HG02763 (cell line): ENCODE results near the gene OR2M5.

Experiments
- ATAC-seq: cut with Tn5 transposase; IDR thresholded peaks from one replicate; pipeline ENCODE4 v1.9.1; 2021; ENCODE audit warnings: mild to moderate bottlenecking, moderate library complexity; ENCODE audit not compliant: unreplicated experiment

Gene OR2M5

DNA sequence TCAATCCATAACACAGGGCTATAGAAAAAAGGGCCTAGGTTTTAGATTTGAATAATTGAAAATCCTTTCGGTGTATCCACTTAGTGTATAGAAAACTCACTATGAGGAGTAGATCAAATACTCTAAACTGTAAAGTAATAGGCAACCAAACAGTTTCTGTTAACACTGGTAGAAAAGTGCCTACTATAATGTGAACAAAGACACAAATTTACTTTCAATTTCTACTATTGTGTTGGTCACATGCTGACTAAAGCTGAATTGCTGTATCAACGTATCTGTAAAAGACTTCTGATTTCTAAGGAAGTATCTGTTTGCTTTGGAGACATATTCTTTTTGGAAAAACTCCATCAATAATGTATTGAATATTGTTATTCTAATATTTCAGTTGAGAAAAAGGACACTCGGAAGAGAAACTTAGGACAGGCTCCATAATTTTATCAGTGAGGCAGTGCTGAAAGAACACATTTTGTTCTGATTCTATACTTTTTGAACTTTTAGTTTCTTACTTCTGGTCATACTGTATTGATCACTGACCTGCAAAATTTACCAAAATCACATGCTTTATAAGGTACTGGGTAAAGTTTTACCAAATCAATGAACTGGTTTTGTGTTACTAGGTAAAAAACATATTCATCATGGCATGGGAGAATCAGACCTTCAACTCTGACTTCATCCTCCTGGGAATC is at the start of gene OR2M5:
Gene OR2M5 (plus strand): TSS at position 636 of the 686 bp plus-strand sequence. CDS start 0 bp downstream, at position 636.
- no peak for ATAC-seq

GRCh38 chr1:248098529-248098928 is 46.4 kb upstream of the OR2M5 start:
- no peak for ATAC-seq

- ATAC-seq: no peak
These were observed 42.1 kb upstream of the OR2M5 start for GRCh38 chr1:248102847-248103246.

DNA sequence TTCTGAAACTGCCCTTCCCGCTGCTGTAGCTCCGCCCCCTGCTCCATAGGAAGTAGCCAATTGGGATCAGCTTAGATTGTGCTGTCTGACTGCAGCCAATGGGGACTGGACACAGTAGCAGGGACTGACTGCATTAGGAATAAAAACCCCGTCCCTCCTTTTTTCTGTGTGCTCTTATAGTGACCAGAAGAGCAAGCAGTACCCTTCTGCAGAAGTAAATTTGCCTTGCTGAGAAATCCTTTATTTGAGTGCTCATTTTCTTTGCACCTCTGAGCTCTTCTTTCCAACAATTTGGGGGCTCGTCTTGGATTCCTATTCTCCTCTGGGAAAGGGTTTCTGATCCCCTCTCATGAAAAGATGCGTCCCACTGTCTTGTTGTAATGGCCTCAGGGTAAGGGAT is 33.8 kb upstream of the OR2M5 start:
- ATAC-seq: no peak

- no peak for ATAC-seq
These were observed 30.1 kb upstream of the OR2M5 start for GRCh38 chr1:248114890-248115289.

DNA sequence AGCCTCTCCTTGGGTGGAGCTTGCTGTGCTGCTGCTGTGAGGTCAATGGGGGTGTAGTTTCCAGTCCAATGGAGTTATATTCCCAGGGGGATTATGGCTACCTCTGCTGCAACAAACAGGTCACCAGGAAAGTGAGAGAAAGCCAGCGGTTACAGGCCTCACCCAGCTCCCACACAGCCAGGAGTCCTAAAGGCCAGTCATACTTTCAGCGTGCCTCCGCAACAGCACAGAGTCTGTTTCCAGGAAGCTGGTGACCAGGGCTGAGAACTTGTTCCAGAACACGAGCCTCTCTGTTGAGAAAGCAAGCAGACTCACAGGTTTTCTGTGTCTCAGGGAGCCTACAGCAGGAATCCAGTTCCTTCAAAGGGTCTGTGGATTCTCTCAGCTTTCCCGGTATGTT is 17.3 kb upstream of the OR2M5 start:
- ATAC-seq: no peak

DNA sequence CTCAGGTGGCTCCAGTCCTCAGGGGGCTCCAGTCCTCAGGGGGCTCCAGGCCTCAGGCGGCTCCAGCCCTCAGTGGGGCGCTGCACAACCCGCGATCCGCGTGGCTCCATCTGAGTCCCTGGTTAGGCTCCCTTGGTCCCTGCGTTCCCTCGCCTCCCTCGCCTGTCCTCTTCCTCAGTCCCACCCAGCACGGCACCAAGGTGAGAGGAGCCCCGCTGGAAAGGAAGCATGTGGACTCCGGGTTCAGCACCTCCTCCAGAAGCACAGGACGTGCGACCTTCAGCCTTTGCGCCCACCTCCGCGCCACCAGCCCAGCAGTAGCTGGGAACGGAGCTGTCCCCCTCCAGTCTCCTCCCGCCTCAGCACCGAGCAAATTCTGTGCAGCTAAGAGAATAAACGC is 8.1 kb upstream of the OR2M5 start:
- no peak for ATAC-seq

GRCh38 chr1:248140846-248141245 is 4.1 kb upstream of the OR2M5 start:
- no peak for ATAC-seq

GRCh38 chr1:248143311-248143710 is 1.6 kb upstream of the OR2M5 start:
- ATAC-seq: no peak

DNA sequence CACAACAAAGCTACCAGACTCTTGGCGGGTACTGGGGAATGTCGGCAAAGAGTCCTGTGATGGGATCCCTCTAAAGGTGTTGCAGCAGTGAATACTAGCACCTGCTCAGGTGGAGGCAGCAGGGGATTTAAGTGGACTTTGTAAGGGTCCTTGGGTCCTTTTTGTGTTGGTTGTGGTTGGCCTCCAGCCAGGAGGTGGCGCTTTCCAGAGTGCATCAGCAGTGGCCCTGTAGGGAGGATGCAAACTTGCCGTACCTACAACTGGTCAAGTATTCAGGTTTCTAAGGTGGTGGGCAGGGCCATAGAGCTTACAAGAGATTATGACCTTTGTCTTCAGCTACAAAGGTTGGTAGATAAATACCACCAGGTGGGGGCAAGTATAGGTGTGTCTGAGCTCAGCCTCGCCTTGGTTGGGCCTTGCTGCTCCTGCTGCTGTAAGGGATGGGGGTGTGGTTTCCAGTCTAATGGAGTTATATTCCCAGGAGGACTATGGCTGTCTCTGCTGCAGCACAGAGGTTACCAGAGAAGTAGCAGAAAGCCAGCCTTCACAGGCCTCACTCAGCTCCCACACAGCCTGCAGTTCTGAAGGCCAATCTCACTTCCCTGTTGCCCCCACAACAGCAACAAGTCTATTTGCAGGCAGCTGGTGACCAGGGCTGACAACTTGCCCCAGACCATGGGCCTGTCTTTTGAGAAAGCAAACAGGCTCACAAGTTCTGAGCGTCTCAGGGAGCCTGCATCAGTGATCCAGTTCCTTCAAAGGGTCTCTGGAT is 7.3 kb downstream of the OR2M5 start:
- no peak for ATAC-seq

DNA sequence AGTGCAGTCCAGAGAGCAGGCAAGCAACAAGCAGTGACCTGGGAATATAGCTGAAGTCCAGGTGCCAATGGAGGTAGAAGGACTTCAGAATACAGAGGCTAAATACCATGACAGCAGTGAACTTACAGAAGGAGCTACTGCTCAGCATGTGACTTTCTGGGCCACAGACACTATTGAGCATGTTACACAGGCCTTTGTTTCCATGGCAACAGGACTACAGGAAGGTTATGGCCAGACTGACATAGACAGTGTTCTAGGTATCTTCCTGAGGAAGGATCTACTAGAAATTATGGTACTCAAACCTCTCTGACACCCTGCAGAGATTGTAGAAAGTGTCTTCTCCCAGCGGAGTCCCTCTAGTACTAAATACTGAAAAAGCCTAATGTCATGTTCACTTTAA is 11.0 kb downstream of the OR2M5 start:
- ATAC-seq: no peak

- ATAC-seq: no peak
These were observed 13.8 kb downstream of the OR2M5 start for GRCh38 chr1:248158758-248159157.

DNA sequence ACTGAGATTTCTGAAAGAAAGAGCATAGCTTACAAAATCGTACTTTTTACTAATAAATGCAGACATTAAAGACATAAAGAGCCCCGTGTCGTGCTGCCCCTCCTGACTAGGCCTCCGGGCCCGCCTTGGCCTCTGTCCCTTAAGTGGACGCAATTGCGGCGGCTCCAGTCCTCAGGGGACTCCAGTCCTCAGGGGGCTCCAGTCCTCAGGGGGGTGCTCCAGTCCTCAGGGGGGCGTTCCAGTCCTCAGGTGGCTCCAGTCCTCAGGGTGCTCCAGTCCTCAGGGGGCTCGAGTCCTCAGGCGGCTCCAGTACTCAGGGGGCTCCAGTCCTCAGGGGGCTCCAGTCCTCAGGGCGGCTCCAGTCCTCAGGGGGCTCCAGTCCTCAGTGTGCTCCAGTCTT is 19.1 kb downstream of the OR2M5 start:
- no peak for ATAC-seq

DNA sequence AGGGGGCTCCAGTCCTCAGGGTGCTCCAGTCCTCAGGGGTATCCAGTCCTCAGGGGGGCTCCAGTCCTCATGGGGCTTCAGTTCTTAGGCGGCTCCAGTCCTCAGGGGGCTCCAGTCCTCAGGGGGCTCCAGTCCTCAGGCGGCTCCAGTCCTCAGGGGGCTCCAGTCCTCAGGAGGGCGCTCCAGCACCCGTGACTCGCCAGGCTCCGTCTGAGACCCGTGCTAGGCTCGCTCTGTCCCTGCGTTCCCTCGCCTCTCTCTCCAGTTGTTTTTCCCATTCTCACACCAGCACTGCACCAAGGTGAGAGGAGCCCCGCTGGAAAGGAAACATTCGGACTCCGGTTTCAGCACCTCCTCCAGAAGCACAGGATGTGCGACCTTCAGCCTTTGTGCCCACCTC is 20.2 kb downstream of the OR2M5 start:
- no peak for ATAC-seq

- ATAC-seq: no peak
These were observed 29.6 kb downstream of the OR2M5 start, which contains the start of gene OR2M2 for GRCh38 chr1:248174521-248174920. Gene OR2M2, plus strand, starts transcription at chr1:248174821. Its CDS starts 5,165 bp downstream, at chr1:248179986.

DNA sequence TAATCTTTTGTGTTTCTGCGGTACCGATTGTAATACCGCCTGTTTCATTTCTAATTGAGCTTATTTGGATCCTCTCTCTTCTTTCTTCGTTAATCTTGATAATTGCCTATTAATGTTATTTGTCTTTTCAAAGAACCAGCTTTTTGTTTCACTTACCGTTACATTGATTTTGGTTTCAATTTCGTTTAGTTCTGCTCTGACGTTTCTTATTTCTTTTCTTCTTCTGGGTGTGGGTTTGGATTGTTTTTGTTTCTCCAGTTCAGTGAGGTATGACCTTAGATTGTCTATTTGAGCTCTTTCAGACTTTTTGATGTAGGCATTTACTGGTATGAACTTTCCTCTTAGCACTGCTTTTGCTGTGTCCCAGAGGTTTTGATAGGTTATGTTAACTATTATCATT is 39.0 kb downstream of the OR2M5 start:
- no peak for ATAC-seq

DNA sequence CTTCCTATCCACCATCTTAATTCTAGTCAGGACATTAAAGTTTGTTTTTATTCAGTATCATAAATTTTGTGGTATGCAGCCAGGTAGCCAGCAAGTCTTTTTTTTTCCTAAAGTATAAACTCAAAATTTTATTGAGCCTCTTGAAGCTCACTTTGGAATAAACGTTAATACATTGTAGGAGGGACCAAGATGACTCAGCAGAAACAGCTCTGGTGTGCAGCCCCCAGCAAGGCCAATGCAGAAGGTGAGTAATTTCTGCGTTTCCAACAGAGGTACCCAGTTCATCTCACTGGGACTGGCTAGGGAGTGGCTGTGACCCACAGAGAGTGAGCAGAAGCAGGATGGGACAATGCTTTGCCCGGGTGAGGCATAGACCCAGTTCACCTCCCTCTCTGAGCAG is 42.4 kb downstream of the OR2M5 start:
- no peak for ATAC-seq

- no peak for ATAC-seq
These were observed 44.1 kb downstream of the OR2M5 start for GRCh38 chr1:248189026-248189425.

GRCh38 chr1:248194117-248194516 is 49.2 kb downstream of the OR2M5 start:
- ATAC-seq: no peak
